ENCODE measurements around the gene ODC1. TPM values are rescaled to one million over a fixed set of nuclear protein-coding genes. Genes with fewer than 3 reads are reported as not detected.
A peak's percentile ranks its signal among the peaks of the same experiment; 100 is the strongest.

Gene ODC1
- total RNA-seq, 1 experiment from 2014 or later: 277 TPM

GRCh38 chr2:10482460-10482859 is 34.3 kb upstream of the ODC1 start:
- POLR2A ChIA-PET: interaction anchor here (0.5 to 1.0 kb wide), 2 partner anchors 34 to 38 kb away, joined by 4 to 11 read pairs; partner anchors contain the start of gene ODC1
- H3K9me3 Mint-ChIP-seq (ENCODE audit: unreplicated experiment): no peaks in the 10 kb centered on the region
- peak overlapping the region; percentile 68 for H3K27ac Mint-ChIP-seq (ENCODE audit: unreplicated experiment)
- DNase-seq: peak; percentile 43 to 64
- TF ChIP-seq, protein P1, sequence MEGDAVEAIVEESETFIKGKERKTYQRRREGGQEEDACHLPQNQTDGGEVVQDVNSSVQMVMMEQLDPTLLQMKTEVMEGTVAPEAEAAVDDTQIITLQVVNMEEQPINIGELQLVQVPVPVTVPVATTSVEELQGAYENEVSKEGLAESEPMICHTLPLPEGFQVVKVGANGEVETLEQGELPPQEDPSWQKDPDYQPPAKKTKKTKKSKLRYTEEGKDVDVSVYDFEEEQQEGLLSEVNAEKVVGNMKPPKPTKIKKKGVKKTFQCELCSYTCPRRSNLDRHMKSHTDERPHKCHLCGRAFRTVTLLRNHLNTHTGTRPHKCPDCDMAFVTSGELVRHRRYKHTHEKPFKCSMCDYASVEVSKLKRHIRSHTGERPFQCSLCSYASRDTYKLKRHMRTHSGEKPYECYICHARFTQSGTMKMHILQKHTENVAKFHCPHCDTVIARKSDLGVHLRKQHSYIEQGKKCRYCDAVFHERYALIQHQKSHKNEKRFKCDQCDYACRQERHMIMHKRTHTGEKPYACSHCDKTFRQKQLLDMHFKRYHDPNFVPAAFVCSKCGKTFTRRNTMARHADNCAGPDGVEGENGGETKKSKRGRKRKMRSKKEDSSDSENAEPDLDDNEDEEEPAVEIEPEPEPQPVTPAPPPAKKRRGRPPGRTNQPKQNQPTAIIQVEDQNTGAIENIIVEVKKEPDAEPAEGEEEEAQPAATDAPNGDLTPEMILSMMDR (IDR thresholded peaks at IDR 0.05; ENCODE audit: insufficient read depth in 1 of 2, low read depth in 1 of 2, low read length in 1 of 2, severe bottlenecking in 1 of 2, unreplicated experiment in 1 of 2): no peak
- no peak overlapping the region for H3K4me3 ChIP-seq (ENCODE audit: low read depth, low read length)
- peaks cover 18% of the 10 kb centered on the region for H3K4me1 Mint-ChIP-seq (ENCODE audit: low read depth, unreplicated experiment)
- H3K36me3 Mint-ChIP-seq (ENCODE audit: insufficient read depth, unreplicated experiment): no peaks in the 10 kb centered on the region
- H3K4me3 Mint-ChIP-seq (ENCODE audit: unreplicated experiment): peak overlapping the region; percentile 61
- H3K27me3 ChIP-seq (replicated peaks; ENCODE audit: control insufficient read depth, insufficient read depth, low read length): no peaks in the 10 kb centered on the region
- no TSS peak for BruUV-seq (replicated peaks)
- intact Hi-C loops (cut with micrococcal nuclease; ENCODE audit: unreplicated experiment): loop anchor here (1.0 to 2.0 kb wide), 2 partner anchors 16 to 32 kb away; no protein-coding TSS in a partner anchor
- H3K36me3 ChIP-seq (ENCODE audit: control insufficient read depth, insufficient read depth, low read length): no peaks in the 10 kb centered on the region
- H3K9me3 ChIP-seq: no peaks in the 10 kb centered on the region
- CTCF ChIA-PET: interaction anchor here (0.6 to 1.0 kb wide), 3 partner anchors 10 to 48 kb away, joined by 4 to 6 read pairs (median 5); no protein-coding TSS in a partner anchor
- H3K4me1 ChIP-seq: peaks cover 34% of the 10 kb centered on the region
- no peaks in the 10 kb centered on the region for H3K27me3 Mint-ChIP-seq (ENCODE audit: insufficient read depth, unreplicated experiment)

DNA sequence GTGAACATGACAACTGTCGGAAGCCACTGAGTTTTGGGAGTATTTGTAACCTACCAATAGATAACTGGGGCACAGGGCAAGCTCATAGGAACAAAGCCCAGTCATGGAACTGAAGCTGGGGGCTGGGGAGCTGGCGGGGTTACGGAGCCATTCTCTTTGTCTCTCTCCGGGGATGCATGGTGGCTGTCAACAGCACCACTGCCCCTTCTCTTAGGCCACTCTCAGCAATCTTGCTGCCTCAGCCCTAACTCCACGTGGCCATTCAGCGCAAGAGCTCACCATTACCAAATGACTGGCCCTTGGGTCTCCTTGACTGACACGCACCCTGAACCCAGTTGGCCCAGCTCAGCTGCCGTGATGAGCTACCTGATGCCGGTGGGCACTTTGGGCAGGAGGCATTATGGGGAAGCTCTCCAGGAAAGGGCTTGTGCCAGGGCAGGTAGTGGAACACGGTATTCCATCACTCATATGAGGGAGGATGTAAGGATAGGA is 33.6 kb upstream of the ODC1 start:
- H3K4me1 Mint-ChIP-seq (ENCODE audit: low read depth, unreplicated experiment): peaks cover 18% of the 10 kb centered on the region
- intact Hi-C loops (cut with micrococcal nuclease; ENCODE audit: unreplicated experiment): loop anchor here (1.0 to 2.0 kb wide), 2 partner anchors 17 to 31 kb away; no protein-coding TSS in a partner anchor

DNA sequence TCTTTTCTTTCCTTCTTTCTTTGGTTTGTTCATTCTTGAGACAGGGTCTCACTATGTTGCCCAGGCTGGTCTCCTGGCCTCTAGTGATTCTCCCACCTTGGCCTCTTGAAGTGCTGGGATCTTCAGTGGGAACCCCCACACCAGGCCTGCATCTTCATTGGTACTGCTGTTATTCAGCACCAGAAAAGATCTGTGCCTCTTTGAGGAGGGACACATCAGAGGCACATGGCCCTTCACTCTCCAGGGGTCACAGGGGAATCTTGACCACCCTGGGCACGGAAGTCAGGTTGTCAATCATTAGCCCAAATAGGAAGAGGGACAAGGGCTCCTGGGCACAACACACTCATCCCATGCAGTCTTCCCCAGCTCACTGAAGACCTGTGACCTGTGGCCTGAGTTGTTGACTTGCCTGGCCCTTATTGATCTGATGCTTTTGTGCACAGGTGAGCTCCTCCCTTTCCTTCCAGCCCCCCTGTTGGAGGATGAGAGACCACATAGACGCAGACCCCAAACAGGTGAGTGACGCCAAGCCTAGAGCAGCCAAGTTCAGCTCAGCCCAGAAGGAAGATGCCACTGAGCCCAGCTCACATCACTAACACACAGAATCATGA is 33.0 kb upstream of the ODC1 start:
- peak overlapping the region; percentile 7 for H3K27ac Mint-ChIP-seq (ENCODE audit: unreplicated experiment)
- no TSS peak for BruUV-seq (replicated peaks)
- POLR2A ChIA-PET: no interaction called here
- CTCF ChIA-PET: interaction anchor here (0.6 kb wide), 1 partner anchor 154 kb away, joined by 4 read pairs; no protein-coding TSS in a partner anchor
- TF ChIP-seq, protein P1 (IDR thresholded peaks at IDR 0.05; ENCODE audit: insufficient read depth in 1 of 2, low read depth in 1 of 2, low read length in 1 of 2, severe bottlenecking in 1 of 2, unreplicated experiment in 1 of 2): no peak
- H3K9me3 Mint-ChIP-seq (ENCODE audit: unreplicated experiment): no peaks in the 10 kb centered on the region
- intact Hi-C loops (cut with micrococcal nuclease; ENCODE audit: unreplicated experiment): no loop called here
- no peak overlapping the region for H3K4me3 ChIP-seq (ENCODE audit: low read depth, low read length)
- H3K9me3 ChIP-seq: no peaks in the 10 kb centered on the region
- no peaks in the 10 kb centered on the region for H3K27me3 Mint-ChIP-seq (ENCODE audit: insufficient read depth, unreplicated experiment)
- no peak for DNase-seq
- H3K36me3 Mint-ChIP-seq (ENCODE audit: insufficient read depth, unreplicated experiment): no peaks in the 10 kb centered on the region
- H3K4me3 Mint-ChIP-seq (ENCODE audit: unreplicated experiment): no peak overlapping the region
- H3K4me1 Mint-ChIP-seq (ENCODE audit: low read depth, unreplicated experiment): peaks cover 18% of the 10 kb centered on the region
- H3K4me1 ChIP-seq: peaks cover 23% of the 10 kb centered on the region
- no peaks in the 10 kb centered on the region for H3K27me3 ChIP-seq (replicated peaks; ENCODE audit: control insufficient read depth, insufficient read depth, low read length)
- H3K36me3 ChIP-seq (ENCODE audit: control insufficient read depth, insufficient read depth, low read length): no peaks in the 10 kb centered on the region

More for the DNA sequence above, 33.6 kb upstream of the ODC1 start:
- Histone ChIP-seq H3K4me1 (peaks cover 26% of the 10 kb centered on the region), H3K9me3 (no peaks in the 10 kb centered on the region), H3K36me3 (ENCODE audit: control insufficient read depth, insufficient read depth, low read length) (no peaks in the 10 kb centered on the region), H3K27me3 (replicated peaks; ENCODE audit: control insufficient read depth, insufficient read depth, low read length) (no peaks in the 10 kb centered on the region), H3K4me3 (ENCODE audit: low read depth, low read length) (no peak overlapping the region)
- no peaks in the 10 kb centered on the region for H3K36me3 Mint-ChIP-seq (ENCODE audit: insufficient read depth, unreplicated experiment)
- no peak overlapping the region for H3K4me3 Mint-ChIP-seq (ENCODE audit: unreplicated experiment)
- H3K9me3 Mint-ChIP-seq (ENCODE audit: unreplicated experiment): no peaks in the 10 kb centered on the region
- ChIA-PET CTCF (interaction anchor here (0.6 kb wide), 1 partner anchor 153 kb away, joined by 4 read pairs; no protein-coding TSS in a partner anchor), POLR2A (no interaction called here)
- TF ChIP-seq, protein P1 (IDR thresholded peaks at IDR 0.05; ENCODE audit: insufficient read depth in 1 of 2, low read depth in 1 of 2, low read length in 1 of 2, severe bottlenecking in 1 of 2, unreplicated experiment in 1 of 2): no peak
- BruUV-seq (replicated peaks): no TSS peak
- H3K27me3 Mint-ChIP-seq (ENCODE audit: insufficient read depth, unreplicated experiment): no peaks in the 10 kb centered on the region
- peak overlapping the region; percentile 68 for H3K27ac Mint-ChIP-seq (ENCODE audit: unreplicated experiment)
- no peak for DNase-seq
